GM18517 (cell line): ENCODE data around the gene CAMTA1.

ENCODE experiments used
- ATAC-seq: cut with Tn5 transposase; IDR thresholded peaks from one replicate; pipeline ENCODE4 v1.9.1; 2021; ENCODE audit warnings: mild to moderate bottlenecking, moderate library complexity; ENCODE audit not compliant: unreplicated experiment

The CAMTA1 gene

GRCh38 chr1:7632681-7633080, 847.4 kb downstream of the CAMTA1 start:
- ATAC-seq, result no peak

- no peak for ATAC-seq
Measured at GRCh38 chr1:7633506-7634245, 848.4 kb downstream of the CAMTA1 start.

GRCh38 chr1:7634546-7635240, 849.4 kb downstream of the CAMTA1 start:
- no peak for ATAC-seq

GRCh38 chr1:7636795-7637526, 851.7 kb downstream of the CAMTA1 start:
- ATAC-seq, result no peak

GRCh38 chr1:7638078-7638477, 852.8 kb downstream of the CAMTA1 start:
- ATAC-seq, result no peak

- ATAC-seq, result no peak
Measured at GRCh38 chr1:7639435-7640131, 854.3 kb downstream of the CAMTA1 start.

GRCh38 chr1:7640350-7640749, 855.1 kb downstream of the CAMTA1 start:
- ATAC-seq, result no peak

GRCh38 chr1:7640920-7641585, 855.8 kb downstream of the CAMTA1 start:
- ATAC-seq, result no peak

GRCh38 chr1:7641587-7642417, 856.5 kb downstream of the CAMTA1 start:
- no peak for ATAC-seq

- ATAC-seq, result no peak
Measured at GRCh38 chr1:7642418-7642704, 857.1 kb downstream of the CAMTA1 start.

- no peak for ATAC-seq
Measured at GRCh38 chr1:7642781-7643529, 857.7 kb downstream of the CAMTA1 start.

- ATAC-seq, result no peak
Measured at GRCh38 chr1:7643530-7643929, 858.3 kb downstream of the CAMTA1 start.

- no peak for ATAC-seq
Measured at GRCh38 chr1:7644086-7644485, 858.8 kb downstream of the CAMTA1 start.

- ATAC-seq, result no peak
Measured at GRCh38 chr1:7644961-7645750, 859.9 kb downstream of the CAMTA1 start.

GRCh38 chr1:7645751-7646048, 860.4 kb downstream of the CAMTA1 start:
- ATAC-seq, result no peak

- no peak for ATAC-seq
Measured at GRCh38 chr1:7646164-7646563, 860.9 kb downstream of the CAMTA1 start.

- no peak for ATAC-seq
Measured at GRCh38 chr1:7646981-7647901, 862.0 kb downstream of the CAMTA1 start.
